ENCODE results near the gene MLYCD.

MLYCD gene

DNA sequence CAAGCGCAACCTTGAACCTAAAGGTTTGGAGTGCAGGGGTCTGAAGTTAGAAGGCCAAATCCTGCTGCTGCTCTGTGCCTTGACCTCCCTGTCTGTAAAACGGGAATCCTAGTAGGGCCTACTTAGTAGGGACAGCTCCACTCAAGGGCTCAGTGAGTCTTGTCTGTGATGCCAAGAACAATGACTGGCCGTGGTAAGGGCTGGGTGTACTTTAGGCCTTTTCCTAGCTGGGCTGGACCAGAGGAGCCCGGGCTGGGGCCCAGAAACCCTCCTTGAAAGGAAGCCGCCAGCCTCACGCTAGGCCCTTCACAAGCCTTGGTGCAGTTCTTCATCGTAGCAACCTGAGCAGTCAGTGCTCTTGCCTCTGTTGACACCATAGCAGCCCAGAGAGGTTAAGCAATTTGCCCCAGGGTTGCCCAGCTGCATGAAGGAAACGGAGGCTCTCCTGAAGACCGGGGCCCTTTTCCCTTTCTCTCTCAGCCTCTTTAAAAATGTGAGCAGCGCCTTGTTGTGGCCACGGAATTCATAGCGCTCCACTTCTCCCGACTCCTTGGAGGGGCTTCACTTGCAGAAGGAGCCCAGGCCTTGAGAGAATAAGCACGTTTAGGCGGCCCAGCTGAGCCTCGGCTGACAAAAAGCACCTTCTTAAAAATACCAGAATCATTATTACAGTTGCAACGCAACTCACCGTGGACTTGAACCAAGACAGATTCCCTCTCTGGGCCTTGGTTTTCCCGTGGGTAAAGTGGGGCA lies 73.5 kb downstream of the MLYCD start:
- Mint-ChIP-seq H3K27ac (no peak overlapping the region), H3K4me1 (peaks cover 17% of the 10 kb centered on the region), H3K27me3 (peaks cover 65% of the 10 kb centered on the region), H3K4me3 (no peak overlapping the region), H3K9me3 (no peaks in the 10 kb centered on the region)
- no peak for DNase-seq
- ATAC-seq: no peak

DNA sequence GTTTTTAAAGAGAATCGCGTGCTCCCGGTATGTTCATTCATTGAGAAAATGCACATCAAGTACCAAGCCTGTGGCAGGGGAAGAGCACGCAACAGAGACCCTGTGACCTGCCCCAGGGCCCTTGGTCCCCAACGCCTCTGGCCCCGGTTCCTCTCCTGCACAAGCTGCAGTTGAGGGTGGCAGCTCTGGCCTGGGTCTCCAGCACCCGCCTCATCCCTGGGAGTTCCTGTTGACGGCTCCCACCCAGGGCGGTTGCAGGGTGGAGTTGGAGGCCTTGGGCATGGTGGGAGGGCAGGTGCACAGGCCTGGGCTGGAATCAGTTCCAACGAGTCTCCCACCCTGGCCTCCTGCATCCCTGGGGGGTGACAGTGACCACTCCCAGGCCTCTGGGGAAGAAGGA lies 74.2 kb downstream of the MLYCD start:
- Mint-ChIP-seq H3K27ac (no peak overlapping the region), H3K9me3 (peaks cover 0 to 5% of the 10 kb centered on the region in 2 donors), H3K27me3 (peaks cover 59% of the 10 kb centered on the region), H3K4me1 (peaks cover 11% of the 10 kb centered on the region), H3K4me3 (no peak overlapping the region)
- ATAC-seq: no peak
- DNase-seq: no peak

DNA sequence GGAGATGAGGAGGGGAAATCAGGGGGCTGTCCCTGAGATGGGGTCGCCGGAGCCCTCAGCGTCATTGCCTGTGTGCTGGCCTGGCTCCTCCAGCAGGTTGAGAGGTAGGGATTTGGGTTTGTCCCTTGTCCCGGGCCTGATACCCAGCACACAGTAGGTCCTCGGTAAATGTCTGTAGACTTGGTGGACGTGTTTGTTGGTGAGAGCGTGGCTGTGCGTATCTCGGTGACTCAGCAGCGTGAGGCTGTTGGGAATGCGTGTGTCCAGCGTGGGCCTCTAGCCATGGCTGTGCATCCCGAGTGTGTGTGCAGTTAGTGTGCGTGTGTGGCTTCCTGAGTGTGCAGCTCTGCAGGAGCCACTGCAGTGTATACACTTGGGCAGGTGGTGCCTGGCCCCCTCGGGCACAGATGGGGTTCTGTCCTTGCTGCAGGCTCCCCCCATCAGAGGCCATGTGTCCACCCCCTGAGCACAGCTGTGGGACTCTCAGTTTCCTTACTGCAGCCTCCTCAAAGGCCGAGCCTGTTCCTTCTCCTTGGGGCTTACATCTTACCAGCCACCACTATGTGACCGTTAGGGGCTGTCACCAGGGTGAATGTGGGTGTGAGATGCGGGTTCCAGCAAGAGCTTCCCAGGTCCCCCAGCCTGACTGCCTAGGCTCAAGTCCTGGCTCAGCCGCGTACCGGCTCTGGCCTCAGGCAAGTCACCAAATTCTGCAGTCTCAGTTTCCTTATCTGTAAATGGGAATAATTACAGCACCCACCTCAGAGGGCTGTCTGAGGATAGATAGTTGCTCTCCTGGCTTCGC lies 74.9 kb downstream of the MLYCD start:
- Mint-ChIP-seq H3K4me3 (no peak overlapping the region), H3K27ac (no peak overlapping the region), H3K27me3 (peaks cover 58% of the 10 kb centered on the region), H3K4me1 (peaks cover 11% of the 10 kb centered on the region), H3K9me3 (peaks cover 1 to 12% of the 10 kb centered on the region in 2 donors)
- no peak for DNase-seq
- no peak for ATAC-seq

DNA sequence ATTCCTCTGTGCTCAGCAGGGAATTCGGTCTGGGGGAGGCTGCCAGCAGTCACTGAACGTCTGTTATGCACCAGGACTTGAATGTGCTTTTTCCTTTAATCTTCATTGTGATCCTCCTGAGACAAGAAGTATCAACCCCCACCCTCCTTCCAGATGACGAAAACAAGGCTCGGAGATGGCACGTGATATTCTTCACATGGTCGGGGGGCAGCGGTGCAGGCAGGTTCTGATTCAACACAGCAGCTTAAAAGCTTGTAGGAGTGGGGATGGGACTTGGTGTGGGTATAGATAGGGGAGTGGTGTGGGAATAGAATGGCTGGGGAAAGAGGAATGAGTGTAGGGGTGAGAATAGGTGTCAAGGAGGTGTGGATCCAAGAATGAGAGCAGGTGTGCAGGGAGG lies 75.6 kb downstream of the MLYCD start:
- Mint-ChIP-seq H3K9me3 (peaks cover 4 to 18% of the 10 kb centered on the region in 2 donors), H3K4me3 (no peak overlapping the region), H3K27me3 (peaks cover 56% of the 10 kb centered on the region), H3K27ac (no peak overlapping the region), H3K4me1 (peaks cover 6% of the 10 kb centered on the region)
- no peak for DNase-seq
- no peak for ATAC-seq

DNA sequence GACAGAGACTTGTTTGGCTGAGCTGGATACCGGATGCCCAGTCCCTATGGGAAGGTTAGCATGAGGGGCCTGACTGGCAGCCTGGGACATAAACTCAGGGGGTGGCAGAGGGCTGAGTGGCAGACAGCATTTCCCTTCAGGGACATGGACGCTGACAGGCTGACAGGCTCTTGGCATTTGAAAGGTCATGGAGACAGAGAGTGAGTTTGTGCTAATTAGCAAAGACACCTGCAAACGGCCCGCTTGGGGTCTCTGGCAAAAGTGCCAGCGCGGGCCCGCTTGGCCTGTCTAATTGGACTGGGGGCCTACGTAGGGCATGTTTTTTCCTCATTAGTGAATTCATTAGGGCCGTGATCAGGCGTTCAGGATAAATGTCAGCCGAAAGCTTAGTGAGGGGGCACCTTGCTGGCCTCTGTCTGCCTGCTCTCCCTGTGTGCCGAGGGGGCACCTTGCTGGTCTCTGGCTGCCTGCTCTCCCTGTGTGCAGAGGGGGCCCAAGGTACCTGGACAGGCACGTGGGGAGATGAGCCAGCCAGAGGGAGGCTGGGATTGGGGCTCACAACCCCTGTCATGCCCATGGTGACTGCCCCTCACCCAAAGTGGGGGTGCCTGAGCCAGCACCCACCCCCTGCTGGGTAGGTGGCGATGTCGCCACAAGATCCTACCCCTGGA lies 76.8 kb downstream of the MLYCD start:
- Mint-ChIP-seq H3K27ac (no peak overlapping the region), H3K4me1 (no peaks in the 10 kb centered on the region), H3K4me3 (no peak overlapping the region), H3K27me3 (peaks cover 44% of the 10 kb centered on the region), H3K9me3 (peaks cover 4 to 18% of the 10 kb centered on the region in 2 donors)
- ATAC-seq (no peak), DNase-seq (no peak)

All from stimulated activated naive CD8-positive, alpha-beta T cell treated with anti-CD3 and anti-CD28 coated beads, Interleukin-15, amount 100 ng/mL, for 72 hours (primary cell).